Endothelial cell of umbilical vein (primary cell): ENCODE data around the gene NNT.

Source experiments
- CTCF ChIP-seq, 2 donors: IDR thresholded peaks; 1 replicate in 1 of 2; 2 replicates in 1 of 2; pipeline ENCODE4 v1.5.1; 2011; ENCODE audit warnings: low read length in 2 of 2, mild to moderate bottlenecking in 2 of 2, moderate library complexity in 2 of 2, control low read depth in 1 of 2, inconsistent platforms in 1 of 2, low read depth in 1 of 2; ENCODE audit not compliant: insufficient read depth in 1 of 2; ENCODE audit errors: extremely low read depth in 1 of 2
- EZH2 ChIP-seq: IDR thresholded peaks from 2 replicates; pipeline ENCODE4 v1.6.1; 2012; ENCODE audit warnings: borderline replicate concordance, low read depth, mild to moderate bottlenecking, moderate library complexity, low read length, inconsistent platforms; ENCODE audit not compliant: severe bottlenecking
- FOS ChIP-seq: IDR thresholded peaks from 2 replicates; pipeline ENCODE4 v1.6.1; 2011; ENCODE audit warnings: mild to moderate bottlenecking, low read length, moderate library complexity, borderline replicate concordance; ENCODE audit not compliant: insufficient read depth
- JUN ChIP-seq: IDR thresholded peaks from 2 replicates; pipeline ENCODE4 v1.6.1; 2011; ENCODE audit warnings: borderline replicate concordance, low read depth; ENCODE audit not compliant: insufficient read length, insufficient read depth
- POLR2AphosphoS5 ChIP-seq: IDR thresholded peaks from 2 replicates; pipeline ENCODE4 v1.6.1; 2012; ENCODE audit warnings: low read depth, mild to moderate bottlenecking, control low read depth, low read length, moderate library complexity; ENCODE audit not compliant: insufficient read depth

- TF ChIP-seq CTCF (IDR thresholded peaks at IDR 0.05; ENCODE audit: extremely low read depth in 1 of 2, insufficient read depth in 1 of 2, low read depth in 1 of 2, low read length in 2 of 2): no peak
- no peak for TF ChIP-seq JUN
- no peak for TF ChIP-seq POLR2AphosphoS5
- no peak for TF ChIP-seq EZH2
- TF ChIP-seq FOS: no peak
Measured at GRCh38 chr5:43647789-43648188, 44.8 kb downstream of the NNT start.
